Panc1 (cell line): Measurements from ENCODE around the gene NALCN.

ENCODE experiments used
- CTCF ChIP-seq: fragments of 450-650 bp; IDR thresholded peaks from 2 replicates; pipeline ENCODE4 v1.5.1; 2017; ENCODE audit warnings: mild to moderate bottlenecking
- POLR2AphosphoS5 ChIP-seq: IDR thresholded peaks from 2 replicates; pipeline ENCODE4 v1.6.1; 2012; ENCODE audit warnings: mild to moderate bottlenecking, low read depth, low read length, moderate library complexity

- TF ChIP-seq CTCF: no peak
- TF ChIP-seq POLR2AphosphoS5: no peak
Measured at GRCh38 chr13:101026328-101026727, 390.0 kb downstream of the NALCN start.
